HG03442 (cell line): Measurements from ENCODE around the gene TAOK1.

ENCODE experiments used
- ATAC-seq: cut with Tn5 transposase; IDR thresholded peaks from one replicate; pipeline ENCODE4 v1.9.1; 2021; ENCODE audit warnings: mild to moderate bottlenecking, moderate library complexity; ENCODE audit not compliant: unreplicated experiment

The TAOK1 gene

GRCh38 chr17:29592850-29593551 is 202.8 kb downstream of the TAOK1 start, which contains the start of gene ANKRD13B:
TSS of gene ANKRD13B (plus strand) at chr17:29593132. CDS start at chr17:29593622, 490 bp downstream.
- ATAC-seq = no peak

GRCh38 chr17:29593591-29594518 is 203.7 kb downstream of the TAOK1 start:
- ATAC-seq = no peak

- no peak for ATAC-seq
Observed at GRCh38 chr17:29594519-29595090, 204.4 kb downstream of the TAOK1 start.

- ATAC-seq = no peak
Observed at GRCh38 chr17:29595107-29595942, 205.2 kb downstream of the TAOK1 start.

- no peak for ATAC-seq
Observed at GRCh38 chr17:29595943-29596774, 206.0 kb downstream of the TAOK1 start.

- no peak for ATAC-seq
Observed at GRCh38 chr17:29596811-29597210, 206.6 kb downstream of the TAOK1 start.

- ATAC-seq = no peak
Observed at GRCh38 chr17:29597361-29598172, 207.4 kb downstream of the TAOK1 start.
